IPS-20b (cell line): ENCODE measurements around the gene CRYBG1.
"Not testable (repeated sequence)": the region's sequence is repeated elsewhere in the genome, so short reads cannot be mapped to it uniquely, and the experiment has no call there.

Experiments used
- H3K27ac ChIP-seq: one replicate; pipeline ENCODE4 v1.5.1; 2013; ENCODE audit warnings: low read length
- H3K27me3 ChIP-seq: 2 replicates; pipeline ENCODE4 v1.6.1; 2013; ENCODE audit warnings: mild to moderate bottlenecking, low read length, inconsistent platforms; ENCODE audit not compliant: insufficient read depth
- H3K36me3 ChIP-seq: 2 replicates; pipeline ENCODE4 v1.6.1; 2013; ENCODE audit warnings: low read depth, mild to moderate bottlenecking, inconsistent platforms, low read length, moderate library complexity; ENCODE audit not compliant: insufficient read depth
- H3K4me1 ChIP-seq: 2 replicates; pipeline ENCODE4 v1.6.1; 2013; ENCODE audit warnings: mild to moderate bottlenecking, control low read depth, inconsistent platforms, low read length, moderate library complexity; ENCODE audit not compliant: insufficient read depth
- H3K4me3 ChIP-seq: 2 replicates; pipeline ENCODE4 v1.5.1; 2013; ENCODE audit warnings: mild to moderate bottlenecking, low read length, inconsistent platforms
- H3K9ac ChIP-seq: 2 replicates; pipeline ENCODE4 v1.6.1; 2013; ENCODE audit warnings: low read depth, mild to moderate bottlenecking, inconsistent platforms, low read length, moderate library complexity
- H3K9me3 ChIP-seq: 2 replicates; pipeline ENCODE4 v1.6.1; 2013; ENCODE audit warnings: mild to moderate bottlenecking, low read depth, low read length, inconsistent platforms; ENCODE audit not compliant: insufficient read depth

The CRYBG1 gene

DNA sequence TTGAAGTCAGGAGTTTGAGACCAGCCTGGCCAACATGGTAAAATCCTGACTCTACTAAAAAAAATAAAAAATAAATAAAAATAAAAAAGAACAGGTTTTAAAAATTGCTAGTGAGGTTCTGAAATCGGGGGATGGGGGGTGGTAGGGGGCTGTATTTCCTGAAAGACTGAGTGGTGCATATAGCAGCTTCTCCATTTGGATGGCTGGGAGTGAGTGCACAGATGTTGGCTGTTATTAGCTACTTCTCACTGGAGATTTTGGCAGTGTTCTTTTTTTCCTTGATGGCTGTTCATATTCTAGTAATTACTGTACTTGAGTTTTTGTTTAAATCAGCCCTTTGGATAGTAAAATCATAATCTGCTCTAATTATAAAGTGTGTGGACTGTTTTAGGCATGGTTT is 189.0 kb downstream of the CRYBG1 start:
- H3K27me3 ChIP-seq: no peaks in the 10 kb centered on the region
- no peak overlapping the region for H3K27ac ChIP-seq
- H3K36me3 ChIP-seq: no peaks in the 10 kb centered on the region
- H3K9ac ChIP-seq: no peak overlapping the region
- peaks cover 4% of the 10 kb centered on the region; the same call in 1 of the 2 replicates for H3K4me1 ChIP-seq
- H3K4me3 ChIP-seq: no peak overlapping the region
- no peaks in the 10 kb centered on the region for H3K9me3 ChIP-seq

- H3K27me3 ChIP-seq: no peaks in the 10 kb centered on the region
- peaks cover 4% of the 10 kb centered on the region; the same call in 1 of the 2 replicates for H3K4me1 ChIP-seq
- H3K9ac ChIP-seq: no peak overlapping the region
- H3K4me3 ChIP-seq: no peak overlapping the region
- H3K36me3 ChIP-seq: no peaks in the 10 kb centered on the region
- H3K9me3 ChIP-seq: no peaks in the 10 kb centered on the region
- no peak overlapping the region for H3K27ac ChIP-seq
Observed at GRCh38 chr6:106551155-106551554, 190.6 kb downstream of the CRYBG1 start.

DNA sequence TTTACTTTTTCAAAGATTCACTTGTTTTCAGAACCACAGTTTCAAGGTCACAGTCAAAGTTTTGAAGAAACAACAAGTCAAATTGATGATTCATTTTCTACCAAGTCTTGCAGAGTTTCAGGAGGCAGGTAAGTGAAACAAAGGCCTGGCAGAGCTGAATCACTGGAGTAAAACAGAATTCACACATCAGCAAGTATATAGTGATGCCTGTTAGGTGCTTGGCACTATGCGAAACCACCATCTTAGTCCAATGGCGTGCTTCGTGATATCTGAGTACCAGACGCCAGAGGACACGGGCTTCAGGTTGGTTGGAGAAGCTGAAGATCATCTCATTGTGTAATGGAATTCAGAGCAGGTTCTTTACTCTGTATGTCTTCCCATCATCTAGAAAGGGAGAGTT is 192.9 kb downstream of the CRYBG1 start:
- H3K36me3 ChIP-seq: no peaks in the 10 kb centered on the region

GRCh38 chr6:106555767-106556166 is 195.2 kb downstream of the CRYBG1 start:
- Histone ChIP-seq H3K36me3 (no peaks in the 10 kb centered on the region), H3K27ac (no peak overlapping the region), H3K9ac (no peak overlapping the region), H3K4me1 (no peaks in the 10 kb centered on the region), H3K27me3 (no peaks in the 10 kb centered on the region), H3K4me3 (no peak overlapping the region), H3K9me3 (no peaks in the 10 kb centered on the region)

More for the DNA sequence above, 192.9 kb downstream of the CRYBG1 start:
- Histone ChIP-seq H3K27me3 (no peaks in the 10 kb centered on the region), H3K27ac (no peak overlapping the region), H3K9me3 (no peaks in the 10 kb centered on the region), H3K4me1 (0 out of 2 replicates have a peak, but pooled peaks cover under 1% of the 10 kb centered on the region), H3K4me3 (no peak overlapping the region), H3K9ac (no peak overlapping the region)

- H3K27me3 ChIP-seq: no peaks in the 10 kb centered on the region
- H3K27ac ChIP-seq: no peak overlapping the region
- H3K4me1 ChIP-seq: no peaks in the 10 kb centered on the region
- H3K9ac ChIP-seq: no peak overlapping the region
- no peaks in the 10 kb centered on the region for H3K9me3 ChIP-seq
- no peak overlapping the region for H3K4me3 ChIP-seq
- no peaks in the 10 kb centered on the region for H3K36me3 ChIP-seq
Observed at GRCh38 chr6:106556368-106556960, 195.9 kb downstream of the CRYBG1 start.

- Histone ChIP-seq H3K4me3 (no peak overlapping the region), H3K27ac (no peak overlapping the region), H3K9me3 (no peaks in the 10 kb centered on the region), H3K36me3 (no peaks in the 10 kb centered on the region), H3K4me1 (no peaks in the 10 kb centered on the region), H3K9ac (no peak overlapping the region), H3K27me3 (no peaks in the 10 kb centered on the region)
Observed at GRCh38 chr6:106557837-106558236, 197.3 kb downstream of the CRYBG1 start.

GRCh38 chr6:106558364-106558763 is 197.8 kb downstream of the CRYBG1 start:
- no peaks in the 10 kb centered on the region for H3K4me1 ChIP-seq
- no peak overlapping the region for H3K9ac ChIP-seq
- no peak overlapping the region for H3K27ac ChIP-seq
- no peak overlapping the region for H3K4me3 ChIP-seq
- H3K9me3 ChIP-seq: no peaks in the 10 kb centered on the region
- no peaks in the 10 kb centered on the region for H3K36me3 ChIP-seq
- H3K27me3 ChIP-seq: no peaks in the 10 kb centered on the region

DNA sequence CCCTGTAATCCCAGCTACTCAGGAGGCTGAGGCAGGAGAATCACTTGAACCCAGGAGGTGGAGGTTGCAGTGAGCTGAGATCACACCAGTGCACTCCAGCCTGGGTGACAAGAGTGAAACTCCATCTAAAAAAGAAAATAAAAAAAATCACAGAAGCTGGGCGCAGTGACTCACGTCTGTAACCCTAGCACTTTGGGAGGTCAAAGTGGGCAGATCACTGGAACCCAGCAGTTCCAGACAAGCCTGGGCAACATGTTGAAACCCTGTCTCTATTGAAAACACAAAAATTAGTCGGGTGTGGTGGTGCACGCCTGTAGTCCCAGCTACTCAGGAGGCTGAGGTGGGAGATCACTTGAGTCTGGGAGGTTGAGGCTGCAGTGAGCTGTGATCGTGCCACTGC is 199.1 kb downstream of the CRYBG1 start:
- not testable (repeated sequence) for H3K9ac ChIP-seq, H3K27me3 ChIP-seq, H3K36me3 ChIP-seq, H3K27ac ChIP-seq, H3K4me3 ChIP-seq, H3K9me3 ChIP-seq, H3K4me1 ChIP-seq

DNA sequence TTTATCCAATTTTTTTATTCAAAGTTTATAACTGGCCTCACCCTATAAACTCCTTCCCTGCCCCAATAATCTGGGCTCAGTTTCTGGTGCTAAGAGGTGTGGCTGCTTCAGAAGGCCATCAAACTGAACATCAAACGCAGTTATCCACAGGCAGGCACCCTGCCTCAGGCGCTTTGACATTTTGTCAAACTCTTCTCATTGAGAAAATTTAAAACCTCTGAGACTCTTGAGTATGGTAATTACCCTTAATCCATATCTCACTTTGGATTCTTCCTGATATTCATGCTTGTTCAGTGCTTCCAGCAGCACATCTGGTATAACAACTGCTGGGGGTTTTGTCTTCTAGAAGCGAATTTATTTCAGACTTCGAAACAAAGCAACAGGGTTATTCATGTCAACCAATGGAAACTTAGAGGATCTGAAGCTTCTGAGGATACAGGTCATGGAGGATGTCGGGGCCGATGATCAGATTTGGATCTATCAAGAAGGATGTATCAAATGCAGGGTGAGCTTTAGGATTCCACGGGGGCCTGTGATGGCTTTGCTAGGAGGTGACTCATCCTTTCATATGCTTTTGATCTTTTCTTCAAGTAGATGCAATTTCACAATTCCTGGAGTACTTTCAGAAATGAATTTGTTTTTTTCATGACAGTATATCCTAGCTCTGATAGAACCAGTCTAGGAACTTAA is 200.6 kb downstream of the CRYBG1 start:
- Histone ChIP-seq H3K9me3 (no peaks in the 10 kb centered on the region), H3K36me3 (no peaks in the 10 kb centered on the region), H3K27ac (no peak overlapping the region), H3K4me1 (peaks cover 8% of the 10 kb centered on the region; the same call in 1 of the 2 replicates), H3K4me3 (no peak overlapping the region), H3K27me3 (no peaks in the 10 kb centered on the region), H3K9ac (no peak overlapping the region)

DNA sequence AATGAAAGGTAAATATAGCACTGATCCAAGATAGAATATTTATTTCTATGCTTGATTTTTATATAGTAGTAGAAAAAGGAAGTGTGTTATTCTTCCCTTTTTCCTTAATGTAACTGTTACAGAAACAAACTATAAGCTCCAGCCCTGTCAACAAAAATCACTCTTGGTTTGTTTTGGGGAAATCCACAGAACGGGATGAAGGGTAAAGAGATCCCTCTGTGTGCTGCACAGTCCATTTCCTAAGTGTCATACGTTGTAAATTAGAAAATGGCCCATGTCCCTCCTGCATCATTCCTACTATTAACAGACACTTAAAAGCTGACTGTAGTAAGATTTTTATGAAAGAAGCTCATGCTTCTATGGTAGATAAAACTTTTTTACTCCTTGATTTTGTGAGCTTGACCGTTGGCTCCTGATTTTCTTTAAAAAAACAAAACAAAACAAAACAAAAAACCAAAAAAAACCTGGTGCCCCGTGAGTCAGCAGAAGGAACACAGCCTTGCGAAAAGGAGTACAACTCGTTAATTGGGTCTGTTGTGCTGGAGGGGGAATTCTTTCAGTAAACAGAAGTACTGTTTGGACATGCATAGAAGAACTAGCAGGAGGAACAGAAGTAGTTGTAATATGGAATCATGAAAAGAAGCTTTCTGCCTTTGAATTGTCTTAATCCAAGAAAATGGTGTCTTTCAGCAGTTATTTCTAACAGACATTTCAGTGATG is 201.3 kb downstream of the CRYBG1 start:
- H3K4me1 ChIP-seq: peaks cover 8% of the 10 kb centered on the region; the same call in 1 of the 2 replicates
- no peaks in the 10 kb centered on the region for H3K27me3 ChIP-seq
- no peak overlapping the region for H3K27ac ChIP-seq
- H3K4me3 ChIP-seq: no peak overlapping the region
- H3K36me3 ChIP-seq: no peaks in the 10 kb centered on the region
- no peak overlapping the region for H3K9ac ChIP-seq
- no peaks in the 10 kb centered on the region for H3K9me3 ChIP-seq

- Histone ChIP-seq H3K36me3 (no peaks in the 10 kb centered on the region), H3K27ac (no peak overlapping the region), H3K27me3 (no peaks in the 10 kb centered on the region), H3K9me3 (no peaks in the 10 kb centered on the region), H3K4me3 (no peak overlapping the region), H3K9ac (no peak overlapping the region), H3K4me1 (peaks cover 8% of the 10 kb centered on the region; the same call in 1 of the 2 replicates)
Observed at GRCh38 chr6:106563614-106564013, 203.1 kb downstream of the CRYBG1 start.

GRCh38 chr6:106564476-106564875 is 204.0 kb downstream of the CRYBG1 start:
- no peak overlapping the region for H3K27ac ChIP-seq
- H3K27me3 ChIP-seq: no peaks in the 10 kb centered on the region
- no peak overlapping the region for H3K9ac ChIP-seq
- H3K4me1 ChIP-seq: peaks cover 8% of the 10 kb centered on the region; the same call in 1 of the 2 replicates
- H3K36me3 ChIP-seq: no peaks in the 10 kb centered on the region; the same call in 1 of the 2 replicates
- no peaks in the 10 kb centered on the region for H3K9me3 ChIP-seq
- no peak overlapping the region for H3K4me3 ChIP-seq
